ENCODE data around the gene MACF1.
"Not testable (repeated sequence)": the region's sequence is repeated elsewhere in the genome, so short reads cannot be mapped to it uniquely, and the experiment has no call there.

The MACF1 gene

DNA sequence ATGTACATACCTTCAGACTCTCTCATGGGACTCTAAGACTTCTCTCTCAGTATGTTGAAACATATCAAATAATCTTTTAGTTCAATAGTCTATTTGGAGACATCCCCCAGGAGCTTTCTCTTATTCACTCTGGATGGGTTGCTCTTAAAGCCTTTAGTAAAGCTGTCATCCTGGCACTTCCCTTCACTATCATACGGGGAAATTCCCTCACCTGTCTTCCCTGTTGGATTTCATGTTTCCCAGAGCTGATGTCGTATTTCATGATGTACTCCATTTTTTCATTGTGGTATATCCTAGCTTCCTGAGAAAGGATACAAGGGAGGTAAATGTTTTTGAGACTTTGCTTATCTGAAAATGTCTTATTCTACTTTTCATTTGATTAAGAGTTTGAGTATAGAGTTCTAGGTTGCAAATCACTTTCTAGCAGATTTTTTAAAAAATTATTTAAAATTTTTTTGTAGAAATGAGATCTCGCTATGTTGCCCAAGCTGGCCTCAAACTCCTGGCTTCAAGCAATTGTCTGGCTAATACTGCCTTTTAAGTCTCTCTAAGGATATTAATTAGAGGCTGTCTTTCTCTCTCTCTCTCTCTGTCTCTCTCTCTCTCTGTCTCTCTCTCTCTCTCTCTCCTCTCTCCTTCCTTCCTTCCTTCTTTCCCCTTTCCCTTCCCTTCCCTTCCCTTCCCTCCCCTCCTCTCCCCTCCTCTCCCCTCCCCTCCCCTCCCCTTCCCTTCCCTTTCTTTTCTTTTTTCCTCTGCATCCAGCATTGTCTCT, 17.0 kb upstream of the MACF1 start:
- H3K4me1 Mint-ChIP-seq, result peaks cover 82% of the 10 kb centered on the region
- no peaks in the 10 kb centered on the region for H3K27me3 Mint-ChIP-seq
- CTCF ChIA-PET, result interaction anchor here (0.6 to 8.1 kb wide), 6 partner anchors 8 to 176 kb away, joined by 3 to 208 read pairs (median 72); no protein-coding TSS in a partner anchor
- H3K36me3 Mint-ChIP-seq, result no peaks in the 10 kb centered on the region
- DNase-seq, result no peak
- H3K4me3 Mint-ChIP-seq, result no peak overlapping the region
- no peaks in the 10 kb centered on the region for H3K9me3 Mint-ChIP-seq
- peak overlapping the region; percentile 65 for H3K27ac Mint-ChIP-seq

GRCh38 chr1:39189592-39190041, 14.9 kb upstream of the MACF1 start:
- Mint-ChIP-seq H3K27ac (peak overlapping the region; percentile 47), H3K4me3 (no peak overlapping the region), H3K9me3 (no peaks in the 10 kb centered on the region), H3K4me1 (peaks cover 85% of the 10 kb centered on the region), H3K27me3 (no peaks in the 10 kb centered on the region), H3K36me3 (no peaks in the 10 kb centered on the region)
- CTCF ChIA-PET, result interaction anchor here (0.6 to 8.1 kb wide), 6 partner anchors 15 to 154 kb away, joined by 3 to 208 read pairs (median 72); partner anchors contain the start of gene MACF1
- no peak for DNase-seq

DNA sequence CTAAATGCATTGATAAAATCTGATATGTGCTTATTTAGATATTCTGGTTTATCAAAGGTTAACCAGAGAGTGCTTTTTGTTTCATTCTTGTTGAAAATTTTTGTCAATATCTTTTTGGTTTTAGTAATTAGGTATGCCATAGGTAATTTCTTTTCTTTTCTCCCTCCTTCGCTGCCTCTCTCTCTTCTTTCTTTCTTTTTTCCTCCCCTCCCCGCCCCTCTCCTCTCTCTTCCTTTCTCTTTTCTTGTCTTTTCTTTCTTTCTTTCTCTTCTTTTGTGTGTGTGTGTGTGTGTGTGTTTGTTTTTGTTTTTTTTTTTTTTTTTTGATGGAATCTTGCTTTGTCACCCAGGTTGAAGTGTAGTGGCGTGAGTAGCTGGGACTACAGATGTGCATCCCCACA, 14.4 kb upstream of the MACF1 start:
- no peak for DNase-seq
- no peak overlapping the region for H3K27ac Mint-ChIP-seq
- H3K4me3 Mint-ChIP-seq, result no peak overlapping the region
- H3K4me1 Mint-ChIP-seq, result peaks cover 85% of the 10 kb centered on the region
- no peaks in the 10 kb centered on the region for H3K9me3 Mint-ChIP-seq
- CTCF ChIA-PET, result interaction anchor here (1.1 to 8.1 kb wide), 5 partner anchors 15 to 90 kb away, joined by 3 to 208 read pairs (median 140); partner anchors contain the start of gene MACF1
- no peaks in the 10 kb centered on the region for H3K36me3 Mint-ChIP-seq
- H3K27me3 Mint-ChIP-seq, result no peaks in the 10 kb centered on the region

GRCh38 chr1:39194398-39195051, 10.0 kb upstream of the MACF1 start:
- Mint-ChIP-seq H3K27me3 (no peaks in the 10 kb centered on the region), H3K9me3 (no peaks in the 10 kb centered on the region), H3K27ac (peak overlapping the region; percentile 98), H3K4me1 (peaks cover 84% of the 10 kb centered on the region), H3K36me3 (no peaks in the 10 kb centered on the region), H3K4me3 (no peak overlapping the region)
- DNase-seq, result no peak
- CTCF ChIA-PET, result interaction anchor here (0.7 to 8.1 kb wide), 7 partner anchors 7 to 71 kb away, joined by 3 to 140 read pairs (median 7); partner anchors contain the start of gene MACF1

GRCh38 chr1:39195166-39196111, 9.1 kb upstream of the MACF1 start:
- DNase-seq, result no peak
- Mint-ChIP-seq H3K4me1 (peaks cover 83% of the 10 kb centered on the region), H3K9me3 (no peaks in the 10 kb centered on the region), H3K4me3 (peak overlapping the region; percentile 65), H3K27ac (peak overlapping the region; percentile 98), H3K27me3 (no peaks in the 10 kb centered on the region), H3K36me3 (peaks cover 7% of the 10 kb centered on the region)
- CTCF ChIA-PET, result interaction anchor here (0.8 to 8.1 kb wide), 5 partner anchors 8 to 63 kb away, joined by 3 to 140 read pairs (median 15); partner anchors contain the start of gene MACF1

GRCh38 chr1:39196244-39197215, 8.0 kb upstream of the MACF1 start:
- Mint-ChIP-seq H3K27ac (peak overlapping the region; percentile 98), H3K4me1 (peaks cover 82% of the 10 kb centered on the region), H3K27me3 (no peaks in the 10 kb centered on the region), H3K9me3 (no peaks in the 10 kb centered on the region), H3K36me3 (peaks cover 10% of the 10 kb centered on the region), H3K4me3 (peak overlapping the region; percentile 65)
- peak; percentile 79 for DNase-seq
- CTCF ChIA-PET, result interaction anchor here (0.9 to 1.2 kb wide), 2 partner anchors 18 to 62 kb away, joined by 3 to 5 read pairs; no protein-coding TSS in a partner anchor

GRCh38 chr1:39199593-39199992, 4.9 kb upstream of the MACF1 start:
- Mint-ChIP-seq H3K4me1 (peaks cover 73% of the 10 kb centered on the region), H3K4me3 (no peak overlapping the region), H3K36me3 (peaks cover 14% of the 10 kb centered on the region), H3K27ac (peak overlapping the region; percentile 51), H3K9me3 (no peaks in the 10 kb centered on the region), H3K27me3 (no peaks in the 10 kb centered on the region)
- DNase-seq, result no peak
- CTCF ChIA-PET, result interaction anchor here (0.9 to 1.4 kb wide), 2 partner anchors 8 to 59 kb away, joined by 3 to 8 read pairs; no protein-coding TSS in a partner anchor

DNA sequence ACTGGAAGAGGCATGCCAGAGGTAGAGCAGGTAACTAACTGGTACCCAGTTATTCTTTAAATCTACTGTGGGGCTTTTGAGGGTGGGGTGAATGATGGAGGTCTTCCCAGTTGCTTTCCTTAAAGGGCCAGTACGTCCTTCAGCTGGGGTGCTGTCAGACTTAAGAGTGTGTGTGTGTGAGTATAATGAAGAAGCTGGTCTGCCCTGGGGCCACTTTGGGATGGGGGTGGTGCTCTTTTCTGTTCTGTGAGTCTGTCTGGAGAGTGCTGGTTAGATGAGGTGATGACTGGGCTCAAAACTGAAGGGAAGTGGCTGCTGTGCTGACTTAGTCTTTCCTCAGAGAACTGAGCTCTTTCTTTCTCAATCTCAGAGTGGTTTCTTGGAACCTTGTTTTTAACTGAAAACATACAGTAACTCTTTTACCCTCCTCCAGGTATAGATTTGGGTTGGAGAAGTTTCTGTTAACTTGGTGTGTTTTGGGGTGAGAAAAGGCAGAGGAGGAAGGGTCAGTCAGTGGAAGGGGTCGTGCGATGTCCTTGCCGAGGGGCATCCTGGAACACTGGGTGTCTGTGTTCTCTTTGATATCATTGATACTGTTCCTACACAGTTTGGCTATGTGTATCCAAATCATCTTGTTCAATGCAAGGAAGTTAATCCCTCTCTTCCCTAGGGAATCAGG, 746 bp downstream of the MACF1 start:
- Mint-ChIP-seq H3K27me3 (no peaks in the 10 kb centered on the region), H3K36me3 (peaks cover 19% of the 10 kb centered on the region), H3K4me1 (peaks cover 56% of the 10 kb centered on the region), H3K9me3 (peaks cover under 1% of the 10 kb centered on the region), H3K27ac (peak overlapping the region; percentile 96), H3K4me3 (peak overlapping the region; percentile 95)
- DNase-seq, result peak; percentile 74
- CTCF ChIA-PET, result interaction anchor here (0.6 to 9.1 kb wide), 8 partner anchors 9 to 88 kb away, joined by 3 to 123 read pairs (median 10); no protein-coding TSS in a partner anchor

DNA sequence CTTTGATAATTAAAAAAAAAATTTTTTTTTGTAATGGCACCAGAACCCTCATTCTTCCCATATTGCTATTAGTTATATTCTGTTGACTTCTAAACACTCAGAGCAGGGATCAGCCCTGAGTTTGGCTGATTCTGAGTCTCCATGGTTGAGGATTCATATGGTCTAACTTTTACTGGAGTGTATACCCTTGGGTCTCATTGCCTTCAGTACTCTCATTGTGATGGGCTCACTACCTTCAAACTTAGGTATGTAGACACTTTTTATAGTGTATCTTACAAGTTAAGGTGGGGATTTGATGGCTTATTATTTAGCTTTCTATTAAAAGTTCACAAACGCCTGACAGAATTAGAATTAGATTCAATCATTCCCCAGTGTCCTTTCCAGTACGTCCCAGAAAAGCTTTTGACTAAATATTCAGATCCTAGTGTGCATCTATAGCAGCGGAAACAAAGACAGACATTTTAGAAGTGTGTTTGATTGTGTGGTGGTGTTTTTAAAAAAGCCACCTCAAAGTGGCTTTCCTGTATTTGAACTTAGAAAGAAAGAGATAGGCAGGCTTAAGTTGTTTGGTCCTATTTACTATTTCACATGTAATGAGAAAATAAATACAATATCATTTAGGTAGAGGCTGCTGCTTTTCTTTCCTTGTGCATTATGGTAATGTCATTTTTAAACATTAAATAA, 1.4 kb downstream of the MACF1 start:
- peaks cover 22% of the 10 kb centered on the region for H3K36me3 Mint-ChIP-seq

DNA sequence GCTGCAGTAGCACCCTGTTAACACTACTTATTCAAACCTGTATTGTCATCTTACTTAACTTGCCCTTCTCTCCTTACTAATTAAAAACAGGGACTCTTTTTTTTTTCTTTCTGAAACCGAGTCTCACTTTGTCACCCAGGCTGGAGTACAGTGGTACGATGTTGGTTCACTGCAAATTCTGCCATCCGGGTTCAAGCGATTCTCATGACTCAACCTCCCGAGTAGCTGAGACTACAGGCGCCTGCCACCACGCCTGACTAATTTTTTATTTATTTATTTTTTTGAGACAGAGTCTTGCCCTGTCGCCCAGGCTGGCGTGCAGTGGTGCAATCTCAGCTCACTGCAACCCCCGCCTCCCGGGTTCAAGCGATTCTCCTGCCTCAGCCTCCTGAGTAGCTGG, 3.9 kb downstream of the MACF1 start:
- CTCF ChIA-PET, result interaction anchor here (9.1 kb wide), 1 partner anchor 15 kb away, joined by 123 read pairs; no protein-coding TSS in a partner anchor
- H3K4me3 Mint-ChIP-seq, result peak overlapping the region; percentile 64
- peaks cover 53% of the 10 kb centered on the region for H3K4me1 Mint-ChIP-seq
- H3K9me3 Mint-ChIP-seq, DNase-seq, H3K27ac Mint-ChIP-seq, H3K27me3 Mint-ChIP-seq: not testable (repeated sequence)
- peaks cover 24% of the 10 kb centered on the region for H3K36me3 Mint-ChIP-seq

More for the DNA sequence above, 1.4 kb downstream of the MACF1 start:
- Mint-ChIP-seq H3K4me1 (peaks cover 57% of the 10 kb centered on the region), H3K9me3 (peaks cover 4% of the 10 kb centered on the region), H3K27me3 (no peaks in the 10 kb centered on the region), H3K27ac (peak overlapping the region; percentile 96), H3K4me3 (peak overlapping the region; percentile 95)
- no peak for DNase-seq
- CTCF ChIA-PET, result interaction anchor here (0.9 to 9.1 kb wide), 7 partner anchors 8 to 107 kb away, joined by 3 to 123 read pairs (median 16); no protein-coding TSS in a partner anchor

DNA sequence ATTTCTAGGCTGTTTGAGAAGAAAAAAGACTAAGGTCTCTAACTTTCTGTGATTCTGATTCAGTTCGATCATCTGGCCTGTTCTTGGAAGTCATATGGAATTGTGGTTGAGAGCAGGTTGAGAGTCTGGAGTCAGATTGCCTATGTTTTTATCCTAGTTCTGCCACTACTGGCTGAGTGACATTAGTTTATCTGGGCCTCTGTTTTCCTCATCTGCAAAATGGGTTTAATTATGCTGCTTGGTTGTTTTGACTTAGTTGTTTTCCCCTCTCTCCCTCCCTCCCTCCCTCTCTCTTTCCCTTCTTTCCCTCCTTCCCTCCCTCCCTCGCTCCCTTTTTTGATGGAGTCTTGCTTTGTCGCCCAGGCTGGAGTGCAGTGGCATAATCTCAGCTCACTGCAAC, 6.2 kb downstream of the MACF1 start:
- peaks cover 54% of the 10 kb centered on the region for H3K4me1 Mint-ChIP-seq
- peaks cover 4% of the 10 kb centered on the region for H3K9me3 Mint-ChIP-seq
- no peak for DNase-seq
- H3K4me3 Mint-ChIP-seq, result peak overlapping the region; percentile 30
- no peak overlapping the region for H3K27ac Mint-ChIP-seq
- CTCF ChIA-PET, result interaction anchor here (9.1 kb wide), 1 partner anchor 18 kb away, joined by 123 read pairs; no protein-coding TSS in a partner anchor
- no peaks in the 10 kb centered on the region for H3K27me3 Mint-ChIP-seq
- H3K36me3 Mint-ChIP-seq, result peaks cover 28% of the 10 kb centered on the region

Measured in activated naive CD4-positive, alpha-beta T cell treated with anti-CD3 and anti-CD28 coated beads, Interleukin-2, amount 10 ng/mL, durations not matched to agents 7 days and 5 days (primary cell).